HEK293 (cell line): ENCODE measurements around the gene OSTM1.
A peak's percentile ranks its signal among the peaks of the same experiment; 100 is the strongest.

Source experiments
- CTCF ChIA-PET: fragments of 350-600 bp; formaldehyde crosslinking; extraction: SDS; loops from one replicate; lab custom pipeline; 2021; ENCODE audit warnings: antibody characterized with exemption; lab: Yijun Ruan, JAX
- POLR2A ChIA-PET: fragments of 300-600 bp; formaldehyde crosslinking; extraction: SDS; loops from one replicate; lab custom pipeline; 2020; ENCODE audit warnings: antibody characterized with exemption, inconsistent platforms; lab: Yijun Ruan, JAX
- H3K27ac ChIP-seq: fragments of 200-500 bp; sonication (Bioruptor generic); 2 replicates; pipeline ENCODE4 v1.5.1; 2014; ENCODE audit warnings: low read depth, low read length, control low read depth, inconsistent platforms; ENCODE audit errors: extremely low read depth
- H3K36me3 ChIP-seq, 2 experiments: fragments of 200-500 bp in 1 of 2; sonication (Bioruptor generic) in 1 of 2; 1 replicate in 1 of 2; 2 replicates in 1 of 2; pipeline ENCODE4 v1.5.1; 2014 to 2017; ENCODE audit warnings: inconsistent platforms in 2 of 2, low read length in 2 of 2; ENCODE audit not compliant: control insufficient read depth in 2 of 2, insufficient read depth in 1 of 2
- H3K4me1 ChIP-seq: fragments of 200-500 bp; sonication (Bioruptor generic); 2 replicates; pipeline ENCODE4 v1.5.1; 2014; ENCODE audit warnings: mild to moderate bottlenecking, low read length, inconsistent platforms; ENCODE audit not compliant: control insufficient read depth, insufficient read depth
- H3K4me3 ChIP-seq: 2 replicates; pipeline ENCODE4 v1.5.1; 2011; ENCODE audit warnings: low read depth, mild to moderate bottlenecking, control low read depth, low read length, moderate library complexity
- H3K9me3 ChIP-seq: fragments of 200-500 bp; sonication (Bioruptor generic); 2 replicates; pipeline ENCODE4 v1.5.1; 2014; ENCODE audit warnings: low read depth, low read length, inconsistent platforms; ENCODE audit not compliant: control insufficient read depth, insufficient read depth
- EGR2 ChIP-seq: fragments of 450-650 bp; formaldehyde crosslinking; IDR thresholded peaks from 2 replicates; pipeline ENCODE4 v1.5.1; 2016; ENCODE audit warnings: low read depth, missing biosample characterization, missing genetic modification characterization
- GLIS1 ChIP-seq: fragments of 450-650 bp; formaldehyde crosslinking; IDR thresholded peaks from 2 replicates; pipeline ENCODE4 v1.5.1; 2016; ENCODE audit warnings: missing biosample characterization, missing genetic modification characterization
- HOXD13 ChIP-seq: sonication (generic); formaldehyde crosslinking; IDR thresholded peaks from 2 replicates; pipeline ENCODE4 v1.8.0; 2022; ENCODE audit warnings: missing genetic modification reagents, borderline replicate concordance
- KLF9 ChIP-seq: fragments of 450-650 bp; formaldehyde crosslinking; IDR thresholded peaks from 2 replicates; pipeline ENCODE4 v1.5.1; 2016; ENCODE audit warnings: missing biosample characterization, missing genetic modification characterization, low read depth
- PRDM1 ChIP-seq: fragments of 450-650 bp; formaldehyde crosslinking; IDR thresholded peaks from 2 replicates; pipeline ENCODE4; 2016; ENCODE audit warnings: missing biosample characterization, missing genetic modification characterization
- TCF7L2 ChIP-seq: IDR thresholded peaks from 2 replicates; pipeline ENCODE4 v1.6.1; 2011; ENCODE audit warnings: low read depth, mild to moderate bottlenecking, inconsistent platforms, low read length, moderate library complexity, borderline replicate concordance
- TRIM28 ChIP-seq: IDR thresholded peaks from 2 replicates; pipeline ENCODE4 v1.6.1; 2011; ENCODE audit warnings: low read length, control low read depth, borderline replicate concordance
- ZFHX2 ChIP-seq: fragments of 450-650 bp; formaldehyde crosslinking; conservative IDR thresholded peaks from 2 replicates; pipeline ENCODE4 v1.5.1; 2016; ENCODE audit warnings: missing biosample characterization, missing genetic modification characterization
- ZIC2 ChIP-seq: fragments of 450-650 bp; formaldehyde crosslinking; IDR thresholded peaks from 2 replicates; pipeline ENCODE4 v1.5.1; 2016; ENCODE audit warnings: missing biosample characterization, missing genetic modification characterization
- ZNF501 ChIP-seq: fragments of 450-650 bp; formaldehyde crosslinking; IDR thresholded peaks from 2 replicates; pipeline ENCODE4 v1.5.1; 2016; ENCODE audit warnings: missing biosample characterization, missing genetic modification characterization
- TF ChIP-seq, protein P1 (sequence below): fragments of 450-650 bp; formaldehyde crosslinking; IDR thresholded peaks from 2 replicates; pipeline ENCODE4 v1.5.1; 2016; ENCODE audit warnings: missing biosample characterization, missing genetic modification characterization
- TF ChIP-seq, protein P2 (sequence below): fragments of 450-650 bp; formaldehyde crosslinking; IDR thresholded peaks from 2 replicates; pipeline ENCODE4 v1.5.1; 2017; ENCODE audit warnings: missing biosample characterization, missing genetic modification characterization
- TF ChIP-seq, protein P3 (sequence below): fragments of 450-650 bp; formaldehyde crosslinking; IDR thresholded peaks from 2 replicates; pipeline ENCODE4 v1.5.1; 2016; ENCODE audit warnings: missing biosample characterization, missing genetic modification characterization

The OSTM1 gene

DNA sequence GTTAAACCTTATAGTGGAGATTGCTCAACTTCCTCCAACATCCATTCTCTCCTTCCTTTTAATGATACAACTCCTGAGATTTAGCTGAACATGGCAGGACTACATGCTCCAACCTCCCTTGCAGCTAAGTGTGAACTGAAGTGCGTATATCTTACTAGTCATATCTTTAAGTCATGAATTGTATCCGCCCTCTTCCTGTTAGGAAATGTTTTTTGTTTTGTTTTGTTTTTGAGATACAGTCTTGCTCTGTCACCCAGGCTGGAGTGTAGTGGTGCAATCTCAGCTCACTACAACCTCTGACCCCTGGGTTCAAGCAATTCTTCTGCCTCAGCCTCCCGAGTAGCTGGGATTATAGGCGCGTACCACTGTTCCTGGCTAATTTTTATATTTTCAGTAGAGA lies 8.8 kb upstream of the OSTM1 start:
- Histone ChIP-seq H3K4me3 (no peak overlapping the region), H3K4me1 (no peaks in the 10 kb centered on the region), H3K27ac (no peak overlapping the region), H3K9me3 (no peaks in the 10 kb centered on the region), H3K36me3 (no peaks in the 10 kb centered on the region)
- CTCF ChIA-PET, result interaction anchor here (0.6 to 2.4 kb wide), 2 partner anchors 103 to 386 kb away, joined by 3 to 7 read pairs; no protein-coding TSS in a partner anchor
- POLR2A ChIA-PET, result no interaction called here
- TF ChIP-seq, protein P1, sequence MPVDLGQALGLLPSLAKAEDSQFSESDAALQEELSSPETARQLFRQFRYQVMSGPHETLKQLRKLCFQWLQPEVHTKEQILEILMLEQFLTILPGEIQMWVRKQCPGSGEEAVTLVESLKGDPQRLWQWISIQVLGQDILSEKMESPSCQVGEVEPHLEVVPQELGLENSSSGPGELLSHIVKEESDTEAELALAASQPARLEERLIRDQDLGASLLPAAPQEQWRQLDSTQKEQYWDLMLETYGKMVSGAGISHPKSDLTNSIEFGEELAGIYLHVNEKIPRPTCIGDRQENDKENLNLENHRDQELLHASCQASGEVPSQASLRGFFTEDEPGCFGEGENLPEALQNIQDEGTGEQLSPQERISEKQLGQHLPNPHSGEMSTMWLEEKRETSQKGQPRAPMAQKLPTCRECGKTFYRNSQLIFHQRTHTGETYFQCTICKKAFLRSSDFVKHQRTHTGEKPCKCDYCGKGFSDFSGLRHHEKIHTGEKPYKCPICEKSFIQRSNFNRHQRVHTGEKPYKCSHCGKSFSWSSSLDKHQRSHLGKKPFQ (tag by site-specific recombination), result peak; percentile 54; the same call in 1 of the 2 replicates
- TF ChIP-seq HOXD13 (no peak), TCF7L2 (no peak)

DNA sequence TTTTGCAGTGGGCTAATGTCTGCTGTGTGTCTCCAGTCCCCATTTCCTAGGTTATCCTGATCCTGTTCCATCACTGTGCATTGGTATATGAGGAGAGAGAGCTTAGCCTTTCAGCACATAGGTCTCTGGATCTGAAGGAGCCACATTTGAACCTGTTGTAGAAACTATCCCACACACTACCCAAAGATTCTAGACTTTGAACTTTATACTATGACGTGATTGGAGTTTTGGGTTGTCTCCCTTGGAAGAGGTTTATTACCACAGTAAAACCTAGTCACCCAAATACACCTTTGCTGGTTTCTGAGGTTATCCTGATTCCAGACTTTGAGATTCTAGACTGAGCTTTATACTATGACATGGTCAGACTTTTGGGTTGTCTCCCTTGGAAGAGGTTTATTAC lies 8.0 kb upstream of the OSTM1 start:
- Histone ChIP-seq H3K4me3 (no peak overlapping the region), H3K9me3 (no peaks in the 10 kb centered on the region), H3K27ac (no peak overlapping the region), H3K4me1 (no peaks in the 10 kb centered on the region), H3K36me3 (no peaks in the 10 kb centered on the region)
- no peak for TF ChIP-seq TRIM28
- ChIA-PET CTCF (interaction anchor here (0.6 to 2.4 kb wide), 2 partner anchors 102 to 386 kb away, joined by 3 to 7 read pairs; no protein-coding TSS in a partner anchor), POLR2A (no interaction called here)

DNA sequence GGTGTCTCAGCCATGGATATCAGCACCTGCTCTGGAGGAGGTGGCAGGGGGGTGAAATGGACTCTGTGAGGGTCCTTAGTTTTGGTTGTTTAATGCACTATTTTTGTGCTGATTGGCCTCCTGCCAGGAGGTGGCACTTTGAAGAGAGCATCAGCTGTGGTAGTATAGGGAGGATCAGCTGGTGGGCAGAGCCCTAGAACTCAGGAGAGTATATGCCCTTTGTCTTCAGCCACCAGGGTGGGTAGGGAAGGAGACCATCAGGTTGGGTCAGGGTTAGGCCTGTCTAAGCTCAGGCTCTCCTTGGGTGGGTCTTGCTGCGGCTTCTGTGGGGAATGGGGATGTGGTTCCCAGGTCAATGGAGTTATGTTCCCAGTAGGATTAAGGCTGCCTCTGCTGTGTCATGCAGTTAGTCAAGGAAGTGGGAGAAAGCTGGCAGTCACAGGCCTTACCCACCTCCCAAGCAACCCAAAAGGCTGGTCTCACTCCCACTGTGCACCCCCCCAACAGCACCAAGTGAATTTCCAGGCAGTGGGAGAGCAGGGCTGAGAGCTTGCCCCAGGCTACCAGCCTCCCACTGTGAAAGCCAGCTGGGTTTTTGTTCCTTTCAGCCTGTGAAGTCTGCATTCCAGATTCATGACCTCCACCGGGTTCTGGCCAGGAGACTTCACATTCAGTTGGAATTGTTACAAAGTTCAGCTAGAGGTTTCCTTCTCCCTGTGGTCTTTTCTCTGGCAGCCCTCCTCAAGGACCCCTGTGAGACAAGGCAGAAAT lies 5.7 kb upstream of the OSTM1 start:
- Histone ChIP-seq H3K36me3 (no peaks in the 10 kb centered on the region), H3K4me3 (no peak overlapping the region), H3K9me3 (no peaks in the 10 kb centered on the region), H3K4me1 (no peaks in the 10 kb centered on the region), H3K27ac (no peak overlapping the region)
- TF ChIP-seq ZIC2 (tag by site-specific recombination), result peak; percentile 96
- peak; percentile 69 for TF ChIP-seq EGR2 (tag by site-specific recombination)
- peak; percentile 64 for TF ChIP-seq ZFHX2
- peak; percentile 96 for TF ChIP-seq GLIS1 (tag by site-specific recombination)
- no peak for TF ChIP-seq ZNF501 (tag by site-specific recombination)
- TF ChIP-seq, protein P2, sequence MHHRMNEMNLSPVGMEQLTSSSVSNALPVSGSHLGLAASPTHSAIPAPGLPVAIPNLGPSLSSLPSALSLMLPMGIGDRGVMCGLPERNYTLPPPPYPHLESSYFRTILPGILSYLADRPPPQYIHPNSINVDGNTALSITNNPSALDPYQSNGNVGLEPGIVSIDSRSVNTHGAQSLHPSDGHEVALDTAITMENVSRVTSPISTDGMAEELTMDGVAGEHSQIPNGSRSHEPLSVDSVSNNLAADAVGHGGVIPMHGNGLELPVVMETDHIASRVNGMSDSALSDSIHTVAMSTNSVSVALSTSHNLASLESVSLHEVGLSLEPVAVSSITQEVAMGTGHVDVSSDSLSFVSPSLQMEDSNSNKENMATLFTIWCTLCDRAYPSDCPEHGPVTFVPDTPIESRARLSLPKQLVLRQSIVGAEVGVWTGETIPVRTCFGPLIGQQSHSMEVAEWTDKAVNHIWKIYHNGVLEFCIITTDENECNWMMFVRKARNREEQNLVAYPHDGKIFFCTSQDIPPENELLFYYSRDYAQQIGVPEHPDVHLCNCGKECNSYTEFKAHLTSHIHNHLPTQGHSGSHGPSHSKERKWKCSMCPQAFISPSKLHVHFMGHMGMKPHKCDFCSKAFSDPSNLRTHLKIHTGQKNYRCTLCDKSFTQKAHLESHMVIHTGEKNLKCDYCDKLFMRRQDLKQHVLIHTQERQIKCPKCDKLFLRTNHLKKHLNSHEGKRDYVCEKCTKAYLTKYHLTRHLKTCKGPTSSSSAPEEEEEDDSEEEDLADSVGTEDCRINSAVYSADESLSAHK (tag by site-specific recombination), result no peak
- no peak for TF ChIP-seq PRDM1 (tag by site-specific recombination)
- POLR2A ChIA-PET, result no interaction called here
- CTCF ChIA-PET, result interaction anchor here (0.5 to 1.3 kb wide), 2 partner anchors 100 to 462 kb away, joined by 3 to 4 read pairs; no protein-coding TSS in a partner anchor

DNA sequence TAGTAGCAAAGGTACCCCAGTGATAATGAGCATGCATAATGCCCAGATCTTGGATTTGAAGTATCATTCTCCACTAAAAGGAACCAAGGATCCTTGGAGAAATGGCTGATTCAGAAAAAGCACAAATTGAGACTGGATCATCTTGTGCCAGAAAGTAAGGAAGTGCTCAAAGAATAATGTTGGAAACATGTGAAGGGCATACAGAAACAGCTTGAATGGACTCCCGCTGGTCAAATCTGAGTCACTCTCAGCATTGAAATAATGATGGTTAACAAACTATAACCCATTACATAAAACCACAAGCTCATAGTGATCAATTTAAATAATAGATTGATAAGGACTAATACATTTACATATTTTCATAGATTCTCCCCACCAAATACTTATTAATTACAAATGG lies 3.6 kb upstream of the OSTM1 start:
- POLR2A ChIA-PET, result no interaction called here
- TF ChIP-seq, protein P3, sequence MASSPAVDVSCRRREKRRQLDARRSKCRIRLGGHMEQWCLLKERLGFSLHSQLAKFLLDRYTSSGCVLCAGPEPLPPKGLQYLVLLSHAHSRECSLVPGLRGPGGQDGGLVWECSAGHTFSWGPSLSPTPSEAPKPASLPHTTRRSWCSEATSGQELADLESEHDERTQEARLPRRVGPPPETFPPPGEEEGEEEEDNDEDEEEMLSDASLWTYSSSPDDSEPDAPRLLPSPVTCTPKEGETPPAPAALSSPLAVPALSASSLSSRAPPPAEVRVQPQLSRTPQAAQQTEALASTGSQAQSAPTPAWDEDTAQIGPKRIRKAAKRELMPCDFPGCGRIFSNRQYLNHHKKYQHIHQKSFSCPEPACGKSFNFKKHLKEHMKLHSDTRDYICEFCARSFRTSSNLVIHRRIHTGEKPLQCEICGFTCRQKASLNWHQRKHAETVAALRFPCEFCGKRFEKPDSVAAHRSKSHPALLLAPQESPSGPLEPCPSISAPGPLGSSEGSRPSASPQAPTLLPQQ (tag by site-specific recombination), result no peak
- TF ChIP-seq KLF9 (tag by site-specific recombination), result no peak
- TF ChIP-seq ZIC2 (tag by site-specific recombination), result 0 out of 2 replicates have a peak, but pooled peaks have one; percentile 19
- Histone ChIP-seq H3K27ac (no peak overlapping the region), H3K36me3 (no peaks in the 10 kb centered on the region), H3K4me3 (no peak overlapping the region), H3K9me3 (no peaks in the 10 kb centered on the region), H3K4me1 (no peaks in the 10 kb centered on the region)
- CTCF ChIA-PET, result no interaction called here
